GM12878 (cell line): Measurements from ENCODE around the gene ADCY5. TPM values are rescaled to one million over a fixed set of nuclear protein-coding genes. Genes with fewer than 3 reads are reported as not detected.

Source experiments
- ATAC-seq: fragments of 200-7000 bp; cut with Tn5 transposase; 3 replicates; pipeline ENCODE4 v1.9.1; 2020; ENCODE audit warnings: mild to moderate bottlenecking, moderate library complexity
- BruUV-seq: library from RNA; stranded (reverse); fragments of 400-500 nt; replicated peaks from 2 replicates; lab custom pipeline; 2021; lab: Mats Ljungman, UMichigan
- CTCF ChIA-PET: fragments of 300-600 bp; sonication (Branson Sonifier 250); formaldehyde crosslinking; extraction: SDS; loops from one replicate; lab custom pipeline; 2021; ENCODE audit warnings: inconsistent platforms; lab: Yijun Ruan, JAX
- POLR2A ChIA-PET: fragments of 350-600 bp; formaldehyde crosslinking; extraction: SDS; loops from one replicate; lab custom pipeline; 2021; ENCODE audit warnings: inconsistent platforms; lab: Charles Lee
- RAD21 ChIA-PET: fragments of 300-600 bp; sonication (Branson Sonifier 250); formaldehyde crosslinking; loops from one replicate; lab custom pipeline; 2023; ENCODE audit warnings: antibody characterized with exemption; ENCODE audit not compliant: unreplicated experiment; lab: Charles Lee
- SMC1A ChIA-PET: fragments of 300-600 bp; sonication (Branson Sonifier 250); formaldehyde crosslinking; loops from one replicate; lab custom pipeline; 2023; ENCODE audit not compliant: unreplicated experiment, uncharacterized antibody; lab: Charles Lee
- DNase-seq: peaks from one replicate; pipeline ENCODE4 v3.0.0-alpha.2; 2011; ENCODE audit warnings: low read depth, low spot score
- FAIRE-seq: peaks from 3 replicates; lab custom pipeline; 2011; peaks lifted over from hg19 to GRCh38; lab: Jason Lieb, UNC
- H2AFZ ChIP-seq: 2 replicates; pipeline ENCODE4 v1.6.0; 2011; ENCODE audit warnings: low read depth, low read length, control low read depth; ENCODE audit not compliant: control insufficient read depth
- H3K27ac ChIP-seq: 2 replicates; pipeline ENCODE4 v1.5.1; 2011; ENCODE audit warnings: control low read depth; ENCODE audit not compliant: control insufficient read depth, insufficient read depth
- H3K27me3 ChIP-seq, 2 experiments: replicated peaks in 1 of 2; 2 replicates each; pipeline versions ENCODE4 v1.6.0 to v1.6.1; 2011; ENCODE audit warnings: low read length in 1 of 2; ENCODE audit not compliant: control insufficient read depth in 2 of 2, insufficient read depth in 2 of 2
- H3K36me3 ChIP-seq, 2 experiments: 2 replicates each; pipeline ENCODE4 v1.5.1; 2011; ENCODE audit warnings: low read length in 1 of 2; ENCODE audit not compliant: control insufficient read depth in 2 of 2, insufficient read depth in 2 of 2
- H3K4me1 ChIP-seq: 2 replicates; pipeline ENCODE4 v1.6.1; 2011; ENCODE audit warnings: mild to moderate bottlenecking, low read length, moderate library complexity, mixed read lengths; ENCODE audit not compliant: control insufficient read depth, insufficient read depth
- H3K4me2 ChIP-seq: 2 replicates; pipeline ENCODE4 v1.6.0; 2011; ENCODE audit warnings: control low read depth; ENCODE audit not compliant: control insufficient read depth, insufficient read depth
- H3K4me3 ChIP-seq: fragments of 200-600 bp; sonication (generic); 2 replicates; pipeline ENCODE4 v1.5.1; 2016
- H3K79me2 ChIP-seq: 2 replicates; pipeline ENCODE4 v1.6.0; 2011; ENCODE audit warnings: low read length; ENCODE audit not compliant: control insufficient read depth, insufficient read depth
- H3K9ac ChIP-seq: 2 replicates; pipeline ENCODE4 v1.8.0; 2011; ENCODE audit warnings: low read length, control low read depth, mixed read lengths; ENCODE audit not compliant: control insufficient read depth, insufficient read depth
- H3K9me3 ChIP-seq: replicated peaks from 3 replicates; pipeline ENCODE4 v1.5.1; 2011; ENCODE audit warnings: mild to moderate bottlenecking, low read length; ENCODE audit not compliant: control insufficient read depth, insufficient read depth
- H4K20me1 ChIP-seq: 2 replicates; pipeline ENCODE4 v1.6.0; 2011; ENCODE audit not compliant: control insufficient read depth, insufficient read depth
- BCL11A ChIP-seq: IDR thresholded peaks from 2 replicates; pipeline ENCODE4 v1.6.1; 2011; ENCODE audit warnings: low read depth, low read length
- CEBPZ ChIP-seq: fragments of 150-350 bp; IDR thresholded peaks from 2 replicates; pipeline ENCODE4 v1.6.1; 2016; ENCODE audit warnings: low read depth, low read length
- E2F8 ChIP-seq: fragments of 450-650 bp; IDR thresholded peaks from 2 replicates; pipeline ENCODE4 v1.6.1; 2018; ENCODE audit warnings: mild to moderate bottlenecking, low read depth, moderate library complexity; ENCODE audit not compliant: partially characterized antibody
- ESRRA ChIP-seq: IDR thresholded peaks from 2 replicates; pipeline ENCODE4 v1.6.1; 2012; ENCODE audit warnings: mild to moderate bottlenecking, low read length, improper control_type of control experiment
- IKZF2 ChIP-seq, 2 experiments: fragments of 450-650 bp; IDR thresholded peaks; 2 replicates each; pipeline ENCODE4 v1.6.1; 2017; ENCODE audit warnings: mild to moderate bottlenecking in 2 of 2, moderate library complexity in 2 of 2
- MYC ChIP-seq: IDR thresholded peaks from 2 replicates; pipeline ENCODE4 v1.6.1; 2011; ENCODE audit warnings: mild to moderate bottlenecking, low read length, moderate library complexity, inconsistent platforms; ENCODE audit not compliant: insufficient read depth, insufficient replicate concordance, insufficient read length, severe bottlenecking
- POLR2AphosphoS5 ChIP-seq: IDR thresholded peaks from 2 replicates; pipeline ENCODE4 v1.6.1; 2011; ENCODE audit warnings: mild to moderate bottlenecking, low read length, inconsistent platforms
- SP1 ChIP-seq: IDR thresholded peaks from one replicate; pipeline ENCODE4 v1.6.1; 2011; ENCODE audit warnings: low read depth, low read length
- WGBS: methylation state at CpG from one replicate; pipeline ENCODE4 v1.1.6; 2016; ENCODE audit warnings: low lambda C conversion rate; ENCODE audit not compliant: insufficient replicate concordance, insufficient coverage; ENCODE audit errors: missing lambda C conversion rate; 5-methylcytosine and 5-hydroxymethylcytosine counted together
- in situ Hi-C: fragments of 300-500 bp; cut with MboI; formaldehyde crosslinking; loops from 9 replicates; pipeline ENCODE4 v1.14.3; 2018; ENCODE audit warnings: mixed read lengths
- intact Hi-C: fragments of 100-400 bp; cut with micrococcal nuclease; formaldehyde crosslinking; loops from one replicate; pipeline ENCODE4 v1.14.2; 2022; ENCODE audit not compliant: unreplicated experiment
- polyA plus RNA-seq, 11 experiments: library from polyadenylated mRNA; depleted of rRNA in 4 of 11; unstranded in 6 of 11; stranded (reverse) in 5 of 11; fragments of >200 nt; fragmentation: Nextera tagmentation in 4 of 11; fragmentation: Illumina TruSeq in 1 of 11; extraction: Ambion mirVana in 4 of 11; extraction: Trizol in 1 of 11; gene quantifications; 1 replicate in 1 of 11; 2 replicates in 10 of 11; pipeline versions ENCODE4 v1.2.1 to v1.2.3, GENCODE V29; 2011 to 2016; ENCODE audit warnings: inconsistent platforms in 2 of 11, missing spikeins in 2 of 11, low read depth in 1 of 11
- total RNA-seq, 4 experiments: library from RNA; depleted of rRNA in 3 of 4; stranded (reverse); fragments of >200 nt in 3 of 4; fragmentation: Illumina TruSeq in 1 of 4; extraction: Trizol in 1 of 4; gene quantifications; 2 replicates each; pipeline versions ENCODE4 v1.2.1 to v1.2.3, GENCODE V29; 2013 to 2021
- TF ChIP-seq, protein P1 (sequence below): IDR thresholded peaks from 2 replicates; pipeline ENCODE4 v1.6.1; 2012; ENCODE audit warnings: low read depth, low read length, improper control_type of control experiment

ADCY5 gene
- total and polyA plus RNA-seq, 10 of the 15 experiments (the other 5 are each of a cell fraction or from before 2014, with no cell fraction given), result under 0.01 to 0.24 (median 0.02) TPM; not detected in 4

DNA sequence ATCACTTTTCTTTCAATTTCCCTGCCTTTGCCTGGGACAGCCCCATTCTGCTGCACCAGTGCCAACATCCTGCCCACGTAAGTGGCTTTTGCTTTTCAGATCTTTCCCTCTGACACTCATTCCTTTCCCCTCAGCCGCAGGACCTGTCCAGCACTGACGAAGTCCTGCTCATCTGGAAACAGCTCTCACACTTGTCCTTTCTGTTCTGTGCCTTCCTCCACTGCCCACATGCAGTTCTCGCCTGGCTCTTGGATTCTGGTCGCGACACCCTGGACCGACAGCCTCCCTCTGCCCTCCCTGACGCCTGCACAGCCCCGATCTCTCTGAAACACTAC lies 99.7 kb downstream of the ADCY5 start:
- TF ChIP-seq MYC (no peak), SP1 (no peak)
- Histone ChIP-seq H3K79me2 (no peaks in the 10 kb centered on the region), H3K4me2 (no peak overlapping the region), H3K4me1 (no peaks in the 10 kb centered on the region), H3K4me3 (no peak overlapping the region), H2AFZ (no peak overlapping the region), H3K27me3 (peaks cover 0 to 3% of the 10 kb centered on the region in 2 experiments; a peak in 1 of 4 replicates), H3K9me3 (no peaks in the 10 kb centered on the region), H4K20me1 (no peaks in the 10 kb centered on the region), H3K36me3 (no peaks in the 10 kb centered on the region), H3K9ac (no peak overlapping the region), H3K27ac (no peak overlapping the region)
- POLR2A ChIA-PET, result no interaction called here
- in situ Hi-C loops (no loop called here), intact Hi-C loops (no loop called here)
- no TSS peak for BruUV-seq
- 46% methylated on average over 9 of the region's 9 CpGs for WGBS
- no peak for ATAC-seq
- SMC1A ChIA-PET, result no interaction called here
- RAD21 ChIA-PET, result no interaction called here
- no peak for DNase-seq
- CTCF ChIA-PET, result interaction anchor here (0.7 kb wide), 1 partner anchor 731 kb away, joined by 4 read pairs; no protein-coding TSS in a partner anchor
- no peak for FAIRE-seq

- no peaks in the 10 kb centered on the region for H3K9me3 ChIP-seq
- in situ Hi-C loops (no loop called here), intact Hi-C loops (no loop called here)
- SMC1A ChIA-PET, result no interaction called here
- no peaks in the 10 kb centered on the region for H4K20me1 ChIP-seq
- POLR2A ChIA-PET, result no interaction called here
- H2AFZ ChIP-seq, result no peak overlapping the region
- H3K27me3 ChIP-seq, result peaks cover 0 to 3% of the 10 kb centered on the region in 2 experiments; a peak in 1 of 4 replicates
- ATAC-seq (no peak), DNase-seq (no peak), FAIRE-seq (no peak)
- CTCF ChIA-PET, result interaction anchor here (0.7 kb wide), 1 partner anchor 732 kb away, joined by 4 read pairs; no protein-coding TSS in a partner anchor
- no peaks in the 10 kb centered on the region for H3K79me2 ChIP-seq
- H3K27ac ChIP-seq, result no peak overlapping the region
- no TSS peak for BruUV-seq
- no peaks in the 10 kb centered on the region for H3K4me1 ChIP-seq
- H3K4me2 ChIP-seq, result no peak overlapping the region
- no peak overlapping the region for H3K4me3 ChIP-seq
- RAD21 ChIA-PET, result no interaction called here
- WGBS, result 33% methylated on average over 12 of the region's 12 CpGs
- H3K9ac ChIP-seq, result no peak overlapping the region
- no peaks in the 10 kb centered on the region for H3K36me3 ChIP-seq
- no peak for TF ChIP-seq E2F8
- no peak for TF ChIP-seq CEBPZ
- TF ChIP-seq ESRRA, result no peak
- TF ChIP-seq, protein P1, sequence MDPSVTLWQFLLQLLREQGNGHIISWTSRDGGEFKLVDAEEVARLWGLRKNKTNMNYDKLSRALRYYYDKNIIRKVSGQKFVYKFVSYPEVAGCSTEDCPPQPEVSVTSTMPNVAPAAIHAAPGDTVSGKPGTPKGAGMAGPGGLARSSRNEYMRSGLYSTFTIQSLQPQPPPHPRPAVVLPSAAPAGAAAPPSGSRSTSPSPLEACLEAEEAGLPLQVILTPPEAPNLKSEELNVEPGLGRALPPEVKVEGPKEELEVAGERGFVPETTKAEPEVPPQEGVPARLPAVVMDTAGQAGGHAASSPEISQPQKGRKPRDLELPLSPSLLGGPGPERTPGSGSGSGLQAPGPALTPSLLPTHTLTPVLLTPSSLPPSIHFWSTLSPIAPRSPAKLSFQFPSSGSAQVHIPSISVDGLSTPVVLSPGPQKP, result no peak
- no peak for TF ChIP-seq BCL11A
- TF ChIP-seq IKZF2 (IDR thresholded peaks at IDR 0.05), result no peak
- TF ChIP-seq POLR2AphosphoS5, result no peak
These were observed 100.3 kb downstream of the ADCY5 start for GRCh38 chr3:123348471-123349200.
